HG03575 (cell line): ENCODE measurements around the gene ETV3L.
"Not testable (repeated sequence)": the region's sequence is repeated elsewhere in the genome, so short reads cannot be mapped to it uniquely, and the experiment has no call there.

ENCODE experiments used
- ATAC-seq: cut with Tn5 transposase; IDR thresholded peaks from one replicate; pipeline ENCODE4 v1.9.1; 2021; ENCODE audit not compliant: unreplicated experiment, insufficient number of reproducible peaks, low FRiP score; ENCODE audit errors: extremely low read depth

ETV3L gene

DNA sequence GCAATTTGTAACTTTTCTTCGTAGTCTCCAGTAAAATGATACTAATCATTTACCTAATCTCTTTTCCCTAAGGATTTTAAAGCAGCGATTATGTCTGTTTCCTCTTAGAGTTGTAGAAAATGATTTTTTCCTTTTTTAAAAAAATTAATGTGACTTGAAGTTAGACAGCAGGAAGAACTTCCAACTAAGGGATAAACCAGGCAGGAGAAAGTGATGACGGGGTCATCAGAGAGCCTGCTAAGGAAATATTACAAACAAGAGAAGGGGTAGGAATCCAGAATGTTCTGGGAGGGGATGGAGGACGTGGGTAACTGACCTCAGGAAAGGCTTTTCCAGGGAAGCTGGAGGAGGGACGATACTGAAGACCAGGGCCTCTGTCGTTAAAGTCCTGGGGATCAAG lies 8.8 kb upstream of the ETV3L start:
- no peak for ATAC-seq

- ATAC-seq, result no peak
Measured at GRCh38 chr1:157107702-157108101, 8.1 kb upstream of the ETV3L start.

GRCh38 chr1:157106813-157107189 lies 7.2 kb upstream of the ETV3L start:
- ATAC-seq, result no peak

DNA sequence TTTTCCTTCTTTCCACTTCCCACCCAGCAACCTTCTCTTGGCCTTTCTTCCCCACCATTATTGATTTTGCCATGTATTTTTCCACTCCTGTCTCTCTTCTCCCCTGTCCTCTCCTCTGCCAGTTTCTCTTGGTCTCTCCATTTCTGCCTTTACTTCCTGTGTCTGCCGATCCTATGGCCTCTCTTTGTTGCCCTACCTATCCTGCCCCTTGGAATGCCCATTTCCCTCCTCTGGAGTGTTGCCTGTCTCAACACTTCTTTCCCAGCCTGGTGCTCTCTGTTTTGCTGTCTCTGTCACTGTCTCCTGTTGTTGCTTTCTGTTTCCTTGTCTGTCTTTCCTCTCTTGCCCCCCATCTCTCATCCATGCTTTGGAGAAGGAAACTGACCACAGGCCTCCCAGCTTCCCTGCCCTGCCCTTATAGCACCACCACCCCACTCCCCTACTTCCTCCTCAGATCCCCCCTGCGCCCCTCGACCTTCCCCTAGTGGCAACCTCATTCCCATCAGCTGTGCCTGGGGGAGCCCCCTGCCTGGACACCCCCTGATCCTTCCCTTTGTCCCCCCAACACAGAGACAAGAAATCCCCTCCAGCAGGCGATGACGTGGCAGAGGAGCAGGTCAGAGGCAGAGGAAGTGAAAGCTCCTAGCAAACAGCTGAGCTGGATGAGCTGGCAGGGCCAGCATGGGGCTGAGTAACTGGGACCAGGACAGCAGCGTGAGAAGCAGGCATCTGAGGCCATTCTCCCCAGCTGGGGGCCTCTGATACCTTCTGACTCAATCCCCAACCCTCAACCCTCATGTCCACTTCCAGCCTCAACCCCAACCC lies 6.6 kb upstream of the ETV3L start:
- peak; percentile 61 for ATAC-seq

DNA sequence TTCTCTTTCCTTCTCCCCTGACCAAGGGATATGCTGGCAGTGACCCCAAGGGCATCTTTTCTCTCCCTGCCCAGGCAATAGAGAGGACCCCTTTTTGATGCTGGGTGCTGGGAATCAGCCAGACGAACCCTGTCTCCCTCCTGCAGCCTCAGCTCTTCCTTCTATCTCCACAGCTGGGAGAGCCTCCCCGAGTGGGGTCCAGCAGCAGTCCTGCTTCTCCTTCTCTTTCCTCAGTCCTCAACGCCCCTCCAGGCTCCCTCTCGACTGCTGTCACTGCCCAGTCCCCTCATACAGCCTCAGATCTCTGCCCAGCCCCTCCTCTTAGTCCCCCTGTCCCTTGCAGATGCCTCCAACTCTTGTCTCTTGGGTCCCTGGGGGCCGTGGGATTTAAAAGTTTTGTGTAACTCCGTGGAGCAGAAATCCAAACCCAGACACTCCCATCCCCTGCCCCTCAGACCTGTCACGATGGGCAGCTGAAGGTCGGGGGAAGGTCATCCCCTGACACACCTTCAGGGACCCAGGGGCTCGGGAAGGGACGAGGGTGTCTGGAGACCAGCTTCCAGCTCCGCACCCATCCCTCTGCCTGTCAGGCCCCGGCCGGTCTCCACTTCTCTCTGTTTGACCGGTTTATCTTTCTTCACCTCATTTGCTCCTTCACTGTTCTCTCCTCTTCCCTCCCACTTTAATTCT lies 5.8 kb upstream of the ETV3L start:
- ATAC-seq, result no peak

DNA sequence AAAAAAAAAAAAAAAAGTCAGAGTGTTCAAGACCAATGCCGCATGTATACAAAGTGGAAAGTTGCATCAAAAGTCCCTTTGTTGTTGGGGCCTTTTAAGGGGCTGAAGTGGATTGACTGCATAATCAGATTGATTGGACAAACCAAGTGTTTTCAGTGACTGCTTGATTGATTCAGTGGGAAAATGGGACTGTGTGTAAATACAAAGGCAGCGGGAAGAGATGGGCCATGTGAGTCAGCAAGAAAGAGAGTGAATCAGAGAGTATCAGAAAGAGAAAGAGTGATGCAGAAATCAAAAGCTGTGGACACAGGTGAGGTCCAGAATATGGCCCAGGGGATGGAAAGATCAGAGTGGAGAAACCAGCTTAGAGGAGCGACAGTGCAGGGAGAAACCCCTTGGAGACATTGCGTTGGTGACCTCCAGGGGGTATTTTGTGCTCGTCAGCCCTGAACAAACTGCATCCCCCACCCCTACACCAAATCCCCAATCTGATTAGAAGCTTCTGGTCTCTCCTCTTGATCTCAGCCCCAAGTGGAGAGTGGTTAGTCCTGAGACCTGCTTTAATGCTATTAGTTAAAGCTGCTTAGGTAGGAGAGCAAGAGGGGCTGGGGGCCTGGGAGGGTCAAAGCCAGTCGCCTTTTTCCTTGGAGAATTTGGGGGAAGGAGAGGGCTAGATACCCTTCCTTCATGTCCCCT lies 5.1 kb upstream of the ETV3L start:
- no peak for ATAC-seq

GRCh38 chr1:157103268-157103667 lies 3.7 kb upstream of the ETV3L start:
- ATAC-seq, result no peak

GRCh38 chr1:157101149-157101548 lies 1.5 kb upstream of the ETV3L start:
- no peak for ATAC-seq

DNA sequence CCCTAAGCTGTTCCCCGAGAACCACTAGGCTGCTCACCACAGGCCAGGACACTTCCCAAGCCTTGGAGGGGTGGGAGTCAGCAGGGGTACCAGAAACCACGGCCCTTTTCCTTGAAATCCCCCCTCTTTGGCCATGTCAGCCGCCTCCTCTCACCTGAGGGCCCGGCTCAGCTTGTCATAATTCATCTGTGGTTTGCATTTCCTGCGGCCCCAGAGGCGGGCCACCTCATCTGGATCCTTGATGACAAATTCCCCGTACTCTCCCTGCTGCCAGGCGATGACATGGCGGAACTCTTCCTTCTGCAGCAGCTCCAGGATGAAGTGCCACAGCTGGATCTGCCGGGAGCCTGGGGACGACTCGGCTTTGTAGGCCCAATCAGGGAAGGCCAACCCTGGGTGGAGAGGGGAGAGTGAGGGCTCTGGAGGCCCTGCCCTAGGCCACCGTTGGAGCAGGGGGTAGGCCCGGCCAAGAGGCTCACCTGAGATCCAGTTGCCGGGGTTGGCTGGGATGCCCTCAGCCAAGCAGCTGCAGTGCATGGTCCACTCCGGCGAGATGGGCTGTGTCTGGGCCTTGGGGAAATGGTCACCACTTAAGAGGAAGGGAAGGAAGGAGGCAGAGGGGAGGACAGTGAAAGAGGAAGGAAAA lies 498 bp downstream of the ETV3L start:
- not testable (repeated sequence) for ATAC-seq

- ATAC-seq, result no peak
Measured at GRCh38 chr1:157098519-157098918, 1.1 kb downstream of the ETV3L start.

- no peak for ATAC-seq
Measured at GRCh38 chr1:157097692-157098091, 1.9 kb downstream of the ETV3L start.

DNA sequence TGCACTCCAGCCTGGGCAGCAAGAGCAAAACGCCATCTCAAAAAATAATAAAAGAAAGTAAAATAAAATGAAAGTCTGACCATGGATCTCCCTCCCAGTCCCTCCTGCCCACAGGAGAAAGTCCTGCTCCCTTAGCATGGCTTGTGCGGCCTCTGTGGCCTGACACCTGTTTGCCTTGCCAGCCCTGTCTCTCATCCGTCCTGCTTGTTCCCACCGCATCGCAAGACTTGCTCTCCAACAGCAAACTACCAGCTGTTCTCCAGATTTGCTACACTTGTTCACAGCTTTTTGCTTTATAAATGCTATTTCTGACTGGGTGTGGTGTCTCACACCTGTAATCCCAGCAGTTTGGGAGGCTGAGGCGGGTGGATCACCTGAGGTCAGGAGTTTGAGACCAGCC lies 2.7 kb downstream of the ETV3L start:
- ATAC-seq, result no peak

DNA sequence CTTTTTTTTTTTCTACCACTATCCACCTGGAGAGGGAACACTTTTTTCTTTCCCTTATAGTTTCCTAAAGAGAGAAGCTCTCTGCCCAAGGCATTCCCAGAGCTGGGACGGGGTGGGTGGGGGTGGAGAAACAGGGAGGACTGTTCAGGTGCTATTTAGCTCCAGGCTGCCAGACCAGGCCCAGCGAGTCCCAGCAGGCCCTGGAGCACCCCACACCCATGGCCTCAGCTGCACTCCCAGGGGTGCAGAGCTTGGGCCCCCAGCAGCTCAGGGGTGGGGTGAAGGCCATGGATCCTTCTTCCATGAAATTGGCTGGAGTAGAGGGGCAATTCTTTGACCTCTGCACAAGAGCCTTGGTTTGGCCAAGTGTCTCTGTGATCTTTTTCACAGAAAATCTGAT lies 4.1 kb downstream of the ETV3L start:
- no peak for ATAC-seq

- no peak for ATAC-seq
Measured at GRCh38 chr1:157095091-157095490, 4.5 kb downstream of the ETV3L start.

DNA sequence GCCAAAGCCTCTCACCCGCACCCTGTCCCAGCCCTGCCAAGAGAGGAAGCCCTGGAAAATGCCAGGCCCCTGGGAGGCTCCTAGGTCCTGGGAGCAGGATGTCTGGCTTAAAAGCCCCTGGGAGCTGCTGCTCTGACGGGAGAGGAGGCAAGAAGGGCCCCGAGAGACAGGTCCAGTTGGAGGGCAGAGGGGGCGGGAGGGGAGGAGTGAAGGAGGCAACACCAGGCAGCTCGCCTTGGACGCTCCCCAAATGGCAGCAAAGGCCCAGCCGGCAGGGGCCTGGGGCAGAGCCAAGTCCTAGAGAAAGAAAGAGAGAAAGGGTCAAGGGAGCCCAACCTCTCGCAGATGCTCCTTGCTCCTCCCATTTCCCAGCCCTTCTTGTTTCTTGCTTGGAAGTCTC lies 6.8 kb downstream of the ETV3L start:
- ATAC-seq, result no peak

DNA sequence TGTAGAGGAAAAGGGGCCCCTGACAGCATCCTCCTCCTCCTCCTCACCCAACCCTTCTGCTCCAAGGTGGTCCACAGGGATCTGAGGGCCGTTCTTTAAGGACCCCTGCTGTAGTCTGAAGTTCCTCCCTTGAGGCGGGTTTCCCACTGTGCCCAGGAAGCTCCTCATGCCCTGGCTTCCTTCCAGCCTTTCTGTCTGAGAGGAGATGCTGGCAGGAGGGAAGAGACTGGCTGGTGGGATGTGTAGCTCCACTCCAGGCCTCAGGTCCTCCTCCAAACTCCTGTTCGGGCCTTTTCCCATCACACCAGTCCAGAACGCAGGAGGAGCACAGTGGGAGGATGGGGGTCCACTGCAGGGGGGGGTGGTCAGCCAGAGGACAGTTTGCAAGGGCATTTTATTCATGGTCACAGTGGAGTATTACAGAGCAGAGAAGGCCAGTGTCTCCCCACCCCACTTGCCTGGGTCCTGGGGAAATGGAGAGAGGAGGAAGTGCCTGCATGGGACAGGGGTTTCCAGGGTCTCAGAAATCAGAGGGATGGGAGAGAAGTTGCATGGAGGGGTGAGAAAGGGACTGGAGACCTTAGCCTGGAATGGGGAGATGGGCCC lies 7.8 kb downstream of the ETV3L start:
- ATAC-seq, result no peak

GRCh38 chr1:157091186-157091585 lies 8.4 kb downstream of the ETV3L start:
- ATAC-seq, result no peak

DNA sequence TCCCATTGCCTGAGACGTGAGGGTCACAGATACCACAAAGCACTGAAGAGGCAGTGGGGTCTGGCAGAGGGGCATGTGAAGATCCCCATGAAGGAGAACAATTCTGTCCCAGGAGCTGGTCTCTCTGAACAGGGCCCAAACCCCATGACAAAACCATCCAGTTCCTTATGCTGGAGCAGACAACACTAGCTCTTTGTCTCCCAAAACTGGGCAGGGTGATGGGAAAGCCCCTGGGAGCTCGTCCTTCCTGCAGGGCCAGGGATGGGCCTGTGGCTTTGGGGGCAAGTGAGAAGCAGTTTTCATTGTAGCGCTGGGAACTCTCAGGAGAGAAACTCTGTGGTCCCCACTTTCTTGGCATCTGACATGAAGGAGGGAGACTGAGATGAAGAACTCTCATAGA lies 8.8 kb downstream of the ETV3L start:
- no peak for ATAC-seq

GRCh38 chr1:157090196-157090647 lies 9.4 kb downstream of the ETV3L start:
- ATAC-seq, result no peak
